CD4-positive, alpha-beta T cell treated with Interleukin-6 for 4 hours (primary cell): Measurements from ENCODE around the gene TXNDC15.
"Not testable (repeated sequence)": the region's sequence is repeated elsewhere in the genome, so short reads cannot be mapped to it uniquely, and the experiment has no call there.

Experiments
- DNase-seq: peaks from one replicate; pipeline ENCODE4 v3.0.0-alpha.2; 2020; ENCODE audit warnings: mixed read lengths

The TXNDC15 gene

DNA sequence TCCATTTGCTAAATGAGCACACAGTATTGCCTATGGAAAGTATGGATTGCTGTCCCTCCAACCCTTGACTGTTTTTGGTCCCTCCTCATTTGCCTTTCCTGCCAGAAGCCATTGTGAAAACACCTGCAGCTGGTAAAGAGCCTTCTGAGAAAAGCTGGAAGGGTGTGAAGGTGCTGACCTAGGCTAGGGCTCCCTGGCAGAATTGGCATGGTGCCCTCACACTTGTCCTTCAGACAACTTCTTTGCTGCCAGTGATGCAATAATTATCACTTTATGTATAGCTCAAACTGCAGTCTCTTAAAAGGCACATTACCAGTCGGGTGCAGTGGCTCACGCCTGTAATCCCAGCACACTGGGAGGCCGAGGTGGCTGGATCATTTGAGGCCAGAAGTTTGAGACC lies 4.2 kb downstream of the TXNDC15 start:
- DNase-seq = no peak

- no peak for DNase-seq
These were observed 5.3 kb downstream of the TXNDC15 start for GRCh38 chr5:134879456-134879855.

- DNase-seq = not testable (repeated sequence)
These were observed 6.8 kb downstream of the TXNDC15 start for GRCh38 chr5:134880937-134881336.

- not testable (repeated sequence) for DNase-seq
These were observed 7.5 kb downstream of the TXNDC15 start for GRCh38 chr5:134881711-134882110.

- DNase-seq = no peak
These were observed 13.5 kb downstream of the TXNDC15 start for GRCh38 chr5:134887593-134888159.

DNA sequence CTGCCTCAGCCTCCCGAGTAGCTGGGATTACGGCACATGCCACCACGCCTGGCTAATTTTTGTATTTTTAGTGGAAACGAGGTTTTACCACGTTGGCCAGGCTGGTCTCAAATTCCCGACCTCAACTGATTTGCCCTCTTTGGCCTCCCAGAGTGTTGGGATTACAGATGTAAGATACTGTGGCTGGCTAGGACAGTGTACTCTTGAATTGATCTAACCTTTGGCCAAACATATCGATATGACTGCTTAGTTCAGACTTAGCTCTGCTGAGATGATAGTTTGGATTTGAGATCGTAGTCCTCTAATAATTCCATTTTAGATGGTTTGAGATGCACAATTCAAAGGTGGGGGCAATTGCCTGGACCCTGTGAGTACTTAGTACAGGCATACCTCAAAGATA lies 15.2 kb downstream of the TXNDC15 start:
- no peak for DNase-seq

GRCh38 chr5:134891473-134891872 lies 17.3 kb downstream of the TXNDC15 start:
- DNase-seq = no peak

DNA sequence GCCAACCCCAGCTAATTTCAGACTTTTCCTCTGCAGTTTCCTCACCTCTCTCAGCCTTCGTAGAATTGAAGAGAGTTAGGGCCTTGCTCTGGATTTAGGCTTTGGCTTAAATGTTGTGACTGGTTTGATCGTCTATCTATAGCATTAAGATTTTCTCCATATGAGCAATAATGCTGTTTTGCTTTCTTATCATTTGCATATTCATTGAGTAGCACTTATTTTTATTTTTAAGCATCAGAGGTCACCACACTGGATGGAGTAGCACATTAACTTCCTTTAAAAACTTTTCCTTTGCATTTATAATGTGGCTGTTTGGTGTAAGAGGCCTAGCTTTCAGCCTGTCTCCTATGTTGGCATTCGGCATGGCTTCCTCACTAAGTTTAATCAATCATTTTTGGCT lies 18.1 kb downstream of the TXNDC15 start:
- DNase-seq = no peak

GRCh38 chr5:134892926-134893325 lies 18.8 kb downstream of the TXNDC15 start:
- no peak for DNase-seq

- no peak for DNase-seq
These were observed 19.8 kb downstream of the TXNDC15 start for GRCh38 chr5:134893748-134894505.

DNA sequence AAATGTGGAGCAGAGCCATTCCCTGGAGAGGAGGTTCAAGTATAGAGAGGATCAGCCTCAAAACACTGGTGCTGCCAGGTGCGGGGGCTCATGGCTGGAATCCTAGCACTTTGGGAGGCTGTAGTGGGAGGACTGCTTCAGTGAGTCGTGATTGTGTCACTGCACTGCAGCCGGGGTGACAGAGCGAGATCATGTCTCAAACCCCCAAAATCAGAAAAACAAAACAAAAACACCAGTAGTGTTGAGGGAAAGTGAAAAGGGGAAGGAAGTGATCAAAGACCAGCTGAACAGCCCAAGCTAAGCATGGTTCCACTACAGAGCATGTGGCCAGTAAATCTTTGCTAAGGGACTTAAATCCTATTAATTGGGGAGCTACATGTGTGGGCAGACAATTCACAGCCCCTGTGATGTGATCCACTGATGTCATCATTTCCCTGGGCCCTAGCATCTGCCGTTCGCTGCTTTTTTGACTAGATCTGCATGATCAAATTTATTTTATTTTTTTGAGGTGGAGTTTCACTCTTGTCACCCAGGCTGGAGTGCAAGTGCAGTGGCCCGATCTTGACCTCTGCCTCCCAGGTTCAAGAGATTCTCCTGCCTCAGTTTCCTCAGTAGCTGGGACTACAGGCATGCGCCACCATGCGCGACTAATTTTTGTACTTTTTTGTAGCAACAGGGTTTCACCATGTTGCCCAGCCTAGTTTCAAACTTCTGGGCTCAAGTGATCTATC lies 28.1 kb downstream of the TXNDC15 start:
- no peak for DNase-seq

DNA sequence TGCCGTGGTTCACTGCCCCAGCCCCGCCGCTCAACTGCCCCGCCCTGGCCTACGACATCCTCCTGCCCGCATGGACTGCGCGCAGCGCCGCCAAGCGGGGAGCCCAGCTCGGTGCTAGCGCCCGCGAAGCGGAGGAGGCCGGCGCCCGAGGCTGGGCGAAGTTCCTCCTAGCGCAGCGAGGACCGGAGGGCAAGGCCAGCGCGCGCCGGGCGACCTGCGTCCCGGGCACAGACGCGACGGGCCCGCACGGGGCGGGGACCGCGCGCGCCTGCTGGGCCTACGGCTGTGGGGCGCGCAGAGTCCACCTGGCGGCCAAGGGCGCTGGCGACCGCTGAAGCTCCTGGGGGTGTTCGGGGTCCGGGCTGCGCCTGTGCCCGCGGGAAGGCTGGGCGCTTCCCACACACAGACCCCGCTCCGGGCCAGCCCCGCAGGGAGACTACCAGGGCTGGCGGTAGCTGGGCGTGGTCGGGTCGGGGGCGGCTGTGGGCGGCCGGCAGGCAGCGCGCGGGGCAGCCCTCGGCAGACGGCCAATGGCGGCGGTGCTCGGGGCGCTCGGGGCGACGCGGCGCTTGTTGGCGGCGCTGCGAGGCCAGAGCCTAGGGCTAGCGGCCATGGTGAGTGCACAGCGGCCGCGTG lies 30.6 kb downstream of the TXNDC15 start, which contains the start of gene PCBD2:
PCBD2 (plus strand) TSS at position 522 of the 636 bp plus-strand sequence; CDS start at position 531, 9 bp downstream.
- DNase-seq = peak; percentile 93

DNA sequence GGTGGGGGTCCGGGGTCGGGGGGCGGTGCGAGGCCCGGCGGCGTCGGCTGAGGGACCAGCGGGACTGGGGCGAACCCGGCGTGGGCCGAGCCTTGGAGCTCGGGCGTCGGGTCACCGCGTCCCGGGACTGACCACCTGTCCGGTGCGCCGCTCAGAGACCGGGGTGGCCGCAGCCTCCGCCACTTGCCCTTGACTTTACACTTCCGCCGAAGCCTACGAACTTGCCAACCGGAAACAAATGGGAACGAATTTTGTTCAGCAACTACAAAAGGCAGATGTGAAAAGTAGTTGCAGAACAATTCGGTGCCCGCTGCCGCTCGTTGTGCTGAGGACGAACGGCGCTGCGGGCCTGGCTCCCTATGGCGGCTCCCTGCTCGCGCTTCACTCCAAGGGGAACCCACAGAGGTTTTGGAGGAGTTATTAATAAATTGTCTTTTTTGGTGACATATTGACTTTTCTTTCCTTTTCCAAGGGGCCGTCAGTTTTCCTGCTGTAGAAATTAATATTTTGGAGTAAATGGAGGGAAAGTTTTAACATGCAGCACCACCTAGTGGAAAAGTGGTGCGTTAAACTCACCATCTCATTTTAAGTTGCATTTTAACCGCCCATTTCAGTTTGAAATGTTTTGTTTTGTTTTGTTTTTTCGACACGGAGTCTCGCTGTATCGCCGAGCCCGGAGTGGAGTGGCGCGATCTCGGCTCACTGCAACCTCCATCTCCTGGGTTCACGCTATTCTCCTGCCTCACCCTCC lies 31.2 kb downstream of the TXNDC15 start:
- peak; percentile 68 for DNase-seq

- no peak for DNase-seq
These were observed 32.6 kb downstream of the TXNDC15 start for GRCh38 chr5:134906811-134907210.

- DNase-seq = not testable (repeated sequence)
These were observed 36.6 kb downstream of the TXNDC15 start for GRCh38 chr5:134910752-134911151.

- DNase-seq = no peak
These were observed 37.4 kb downstream of the TXNDC15 start for GRCh38 chr5:134911285-134912206.

DNA sequence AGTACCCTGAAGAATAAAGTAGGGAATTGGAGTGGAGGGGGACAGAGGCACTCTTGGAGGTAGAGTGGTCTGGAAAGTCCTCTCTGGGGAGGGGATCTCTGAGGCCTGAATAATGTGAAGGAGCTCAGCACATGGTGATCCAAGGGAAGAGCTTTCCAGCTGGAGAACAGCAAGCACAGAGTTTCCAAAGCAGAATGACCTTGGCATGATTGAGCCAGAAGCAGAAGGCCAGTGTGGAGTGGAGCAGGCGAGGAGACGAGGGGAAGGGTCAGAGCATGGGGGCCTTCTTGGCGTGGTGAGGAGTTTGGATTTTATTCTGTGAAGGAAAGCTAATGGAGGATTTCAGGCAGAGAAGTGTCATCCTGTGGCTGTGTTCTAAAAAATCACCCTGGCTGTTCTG lies 39.1 kb downstream of the TXNDC15 start:
- no peak for DNase-seq

DNA sequence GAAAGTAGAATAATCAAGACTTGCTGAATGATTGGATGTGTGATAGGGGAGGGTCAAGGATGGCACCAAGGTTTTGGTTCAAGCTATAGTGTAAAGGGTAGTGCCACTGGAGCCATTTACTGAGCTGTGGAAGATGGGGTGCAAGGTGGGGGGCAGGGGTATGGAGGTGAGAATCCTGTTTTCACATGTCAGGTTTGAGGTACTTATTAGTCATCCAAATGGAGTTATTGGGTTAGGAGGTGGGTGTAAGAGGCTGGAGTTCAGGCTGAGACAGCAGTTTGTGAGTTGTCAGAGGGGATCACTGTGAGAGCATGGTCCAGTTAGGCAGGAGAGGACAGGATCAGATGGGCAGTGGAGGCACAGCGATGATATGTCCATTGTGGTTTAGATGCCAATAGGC lies 39.6 kb downstream of the TXNDC15 start:
- DNase-seq = no peak

- no peak for DNase-seq
These were observed 43.1 kb downstream of the TXNDC15 start for GRCh38 chr5:134917070-134917815.

GRCh38 chr5:134918861-134919260 lies 44.7 kb downstream of the TXNDC15 start:
- no peak for DNase-seq
